Measurements from ENCODE around the gene CASP8.

CASP8 gene

DNA sequence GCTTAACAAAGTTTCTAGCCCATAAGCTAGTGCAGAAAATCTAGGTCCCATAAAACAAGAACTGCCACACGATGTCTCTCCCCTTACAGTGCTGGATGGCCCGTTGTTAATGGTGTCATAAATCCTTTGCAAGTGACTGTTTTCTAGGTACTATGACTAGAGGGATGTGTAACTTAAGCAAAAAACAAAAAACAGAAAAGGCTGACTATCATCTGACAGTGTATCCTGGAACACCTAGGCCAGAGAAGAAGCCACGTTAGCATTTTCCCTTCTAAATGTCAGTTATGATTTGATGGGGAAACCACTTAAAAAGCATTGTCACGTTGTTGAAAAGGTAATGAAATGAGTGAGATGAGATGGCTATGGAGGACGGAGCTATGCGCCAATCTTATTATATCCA lies 2.4 kb downstream of the CASP8 start:
- no peak for FAIRE-seq
- TF ChIP-seq, protein P1, sequence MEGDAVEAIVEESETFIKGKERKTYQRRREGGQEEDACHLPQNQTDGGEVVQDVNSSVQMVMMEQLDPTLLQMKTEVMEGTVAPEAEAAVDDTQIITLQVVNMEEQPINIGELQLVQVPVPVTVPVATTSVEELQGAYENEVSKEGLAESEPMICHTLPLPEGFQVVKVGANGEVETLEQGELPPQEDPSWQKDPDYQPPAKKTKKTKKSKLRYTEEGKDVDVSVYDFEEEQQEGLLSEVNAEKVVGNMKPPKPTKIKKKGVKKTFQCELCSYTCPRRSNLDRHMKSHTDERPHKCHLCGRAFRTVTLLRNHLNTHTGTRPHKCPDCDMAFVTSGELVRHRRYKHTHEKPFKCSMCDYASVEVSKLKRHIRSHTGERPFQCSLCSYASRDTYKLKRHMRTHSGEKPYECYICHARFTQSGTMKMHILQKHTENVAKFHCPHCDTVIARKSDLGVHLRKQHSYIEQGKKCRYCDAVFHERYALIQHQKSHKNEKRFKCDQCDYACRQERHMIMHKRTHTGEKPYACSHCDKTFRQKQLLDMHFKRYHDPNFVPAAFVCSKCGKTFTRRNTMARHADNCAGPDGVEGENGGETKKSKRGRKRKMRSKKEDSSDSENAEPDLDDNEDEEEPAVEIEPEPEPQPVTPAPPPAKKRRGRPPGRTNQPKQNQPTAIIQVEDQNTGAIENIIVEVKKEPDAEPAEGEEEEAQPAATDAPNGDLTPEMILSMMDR (IDR thresholded peaks at IDR 0.05; ENCODE audit: insufficient read depth, missing control alignments) = no peak
- no peak for DNase-seq (ENCODE audit: insufficient read length, low spot score)

DNA sequence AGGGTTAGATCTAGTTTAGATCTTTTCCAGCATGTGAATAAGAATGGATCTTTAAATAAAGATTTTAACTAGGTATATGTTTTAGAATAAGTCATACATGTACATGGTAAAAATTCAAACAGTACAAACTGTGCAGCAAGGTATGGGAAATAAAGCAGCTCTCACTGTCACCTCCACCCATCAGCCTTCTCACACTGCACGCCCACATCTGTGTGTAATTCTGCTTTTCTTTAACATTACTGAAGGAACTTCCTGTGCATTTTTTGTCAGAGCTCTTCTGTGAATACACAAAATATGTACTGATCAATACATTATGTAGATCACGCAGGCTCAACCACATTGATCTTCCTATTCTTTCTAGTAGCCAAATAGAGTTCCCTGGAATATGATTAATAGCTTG lies 3.4 kb downstream of the CASP8 start:
- TF ChIP-seq, protein P1 (IDR thresholded peaks at IDR 0.05; ENCODE audit: insufficient read depth, missing control alignments) = no peak
- FAIRE-seq = no peak
- DNase-seq (ENCODE audit: insufficient read length, low spot score) = no peak

DNA sequence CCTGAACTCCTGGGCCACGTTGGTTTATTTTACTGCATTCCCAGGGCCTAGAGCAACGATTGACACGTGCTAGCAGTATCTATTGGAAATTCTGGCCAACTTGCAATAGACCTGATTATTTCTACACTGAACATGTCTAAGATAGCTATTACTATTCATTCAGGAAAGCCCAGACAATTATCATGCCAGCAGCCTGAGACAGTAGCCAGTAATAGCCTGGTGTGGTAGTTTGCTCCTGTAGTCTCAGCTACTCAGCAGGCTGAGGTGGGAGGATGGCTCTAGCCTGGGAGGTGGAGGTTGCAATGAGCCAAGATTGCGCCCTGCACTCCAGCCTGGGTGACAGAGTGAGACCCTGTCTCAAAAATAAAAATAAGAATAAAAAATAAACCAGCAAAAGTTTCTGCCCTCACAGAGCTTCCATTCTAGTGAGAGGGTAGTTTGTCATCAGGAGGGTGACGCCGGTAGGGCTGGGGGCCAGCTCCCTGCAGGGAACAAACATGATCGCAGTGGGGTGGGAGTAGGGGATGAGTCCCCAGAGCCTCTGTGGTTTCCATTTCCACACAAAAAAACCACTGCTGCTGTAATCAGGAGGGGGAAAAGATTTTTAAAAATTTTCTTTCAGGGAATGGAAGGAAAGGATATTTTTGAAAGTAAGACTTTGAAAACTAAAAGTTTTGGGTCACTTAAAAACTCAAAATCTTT lies 4.3 kb downstream of the CASP8 start:
- FAIRE-seq = no peak
- TF ChIP-seq, protein P1 (IDR thresholded peaks at IDR 0.05; ENCODE audit: insufficient read depth, missing control alignments) = no peak
- DNase-seq (ENCODE audit: insufficient read length, low spot score) = no peak

DNA sequence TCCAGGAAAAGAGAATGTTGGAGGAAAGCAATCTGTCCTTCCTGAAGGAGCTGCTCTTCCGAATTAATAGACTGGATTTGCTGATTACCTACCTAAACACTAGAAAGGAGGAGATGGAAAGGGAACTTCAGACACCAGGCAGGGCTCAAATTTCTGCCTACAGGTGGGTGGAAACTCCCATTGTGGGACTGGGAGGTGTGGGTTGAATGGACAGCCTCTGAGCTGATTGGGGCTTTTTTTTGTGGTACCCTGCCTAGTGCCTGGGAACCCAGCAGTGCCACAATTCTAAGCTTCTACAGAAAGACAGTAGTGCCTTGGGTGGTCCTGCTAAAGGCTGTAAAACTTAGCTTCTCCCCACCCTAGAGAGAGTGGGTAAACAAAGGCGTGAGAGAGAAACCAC lies 6.3 kb downstream of the CASP8 start:
- no peak for DNase-seq (ENCODE audit: insufficient read length, low spot score)
- FAIRE-seq = no peak
- TF ChIP-seq, protein P1 (IDR thresholded peaks at IDR 0.05; ENCODE audit: insufficient read depth, missing control alignments) = no peak

DNA sequence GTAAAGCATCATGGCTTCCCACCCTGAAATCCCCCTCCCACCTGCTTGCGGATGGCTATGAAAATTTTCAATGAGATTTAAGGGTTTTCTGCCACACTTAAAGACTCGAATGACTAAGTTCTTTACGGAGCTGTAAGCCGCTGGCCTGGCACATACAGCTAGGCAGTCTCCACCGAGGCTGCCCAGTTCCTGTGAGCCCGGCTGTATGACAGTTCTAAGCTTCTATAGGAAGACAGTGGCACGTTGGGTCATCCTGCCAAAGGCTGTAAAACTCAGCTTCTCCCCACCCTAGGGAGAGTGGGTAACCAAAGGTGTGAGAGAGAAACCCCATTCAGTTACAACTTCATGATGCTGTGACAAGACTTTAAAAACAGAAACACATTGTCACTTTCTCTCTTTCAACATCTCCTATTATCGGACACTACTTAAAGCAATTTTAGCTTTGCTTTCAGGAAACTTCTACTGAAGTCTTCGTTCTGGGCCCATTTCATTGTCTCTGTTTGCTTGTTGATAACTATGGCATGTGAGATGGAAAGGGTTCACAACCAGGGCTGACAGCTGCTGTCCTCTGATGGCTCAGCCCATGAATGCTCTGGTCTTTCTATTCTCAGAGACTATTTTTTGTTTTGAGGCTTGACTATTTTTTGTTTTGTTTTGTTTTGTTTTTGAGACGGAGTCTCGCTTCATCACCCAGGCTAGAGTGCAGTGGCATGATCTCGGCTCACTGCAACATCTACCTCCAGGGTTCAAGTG lies 7.1 kb downstream of the CASP8 start:
- no peak for FAIRE-seq

DNA sequence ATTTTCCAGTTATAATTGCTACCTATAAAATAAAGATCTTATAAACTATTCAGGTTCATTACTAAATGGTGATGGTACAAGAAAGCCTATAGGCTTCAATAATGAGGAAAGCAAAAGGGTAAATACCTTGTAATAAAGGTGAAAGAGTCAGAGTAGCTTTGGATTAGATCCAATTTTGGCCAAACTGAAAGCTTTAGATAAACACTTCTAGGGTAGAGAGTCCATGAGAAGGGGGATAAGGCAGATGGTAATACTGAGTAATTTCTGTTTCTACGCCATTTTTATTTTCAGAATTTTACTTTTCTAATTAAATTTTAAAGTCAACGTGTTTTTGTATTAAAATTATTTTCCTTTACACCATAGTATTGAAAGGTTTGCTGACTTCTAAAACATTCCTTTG lies 9.4 kb downstream of the CASP8 start:
- DNase-seq (ENCODE audit: insufficient read length, low spot score) (no peak), FAIRE-seq (no peak)
- TF ChIP-seq, protein P1 (IDR thresholded peaks at IDR 0.05; ENCODE audit: insufficient read depth, missing control alignments) = no peak

More for the DNA sequence above, 7.1 kb downstream of the CASP8 start:
- no peak for DNase-seq (ENCODE audit: insufficient read length, low spot score)
- TF ChIP-seq, protein P1 (IDR thresholded peaks at IDR 0.05; ENCODE audit: insufficient read depth, missing control alignments) = no peak

Data from D721Med (cell line).